ENCODE results near the gene RTL1.

The RTL1 gene

GRCh38 chr14:100861937-100862247, 41.6 kb downstream of the RTL1 start:
- Histone ChIP-seq H3K4me1 (ENCODE audit: insufficient read depth, low read length) (no peaks in the 10 kb centered on the region), H3K9me3 (ENCODE audit: insufficient read depth, low read depth, low read length) (no peaks in the 10 kb centered on the region; the same call in 1 of the 2 replicates), H3K27me3 (ENCODE audit: insufficient read depth, low read length) (no peaks in the 10 kb centered on the region), H3K4me3 (ENCODE audit: low read length) (no peak overlapping the region), H3K27ac (ENCODE audit: low read depth, low read length) (no peak overlapping the region), H3K36me3 (ENCODE audit: insufficient read depth, low read length) (no peaks in the 10 kb centered on the region), H3K9ac (ENCODE audit: low read depth, low read length) (no peak overlapping the region)
- 92% methylated on average over 2 of the region's 2 CpGs for WGBS

GRCh38 chr14:100861188-100861936, 42.2 kb downstream of the RTL1 start:
- Histone ChIP-seq H3K9me3 (ENCODE audit: insufficient read depth, low read depth, low read length) (no peaks in the 10 kb centered on the region; the same call in 1 of the 2 replicates), H3K27me3 (ENCODE audit: insufficient read depth, low read length) (no peaks in the 10 kb centered on the region), H3K36me3 (ENCODE audit: insufficient read depth, low read length) (no peaks in the 10 kb centered on the region), H3K9ac (ENCODE audit: low read depth, low read length) (no peak overlapping the region), H3K4me3 (ENCODE audit: low read length) (no peak overlapping the region), H3K4me1 (ENCODE audit: insufficient read depth, low read length) (no peaks in the 10 kb centered on the region), H3K27ac (ENCODE audit: low read depth, low read length) (no peak overlapping the region)
- WGBS, result 94% methylated on average over 15 of the region's 16 CpGs

GRCh38 chr14:100860556-100861187, 42.9 kb downstream of the RTL1 start:
- Histone ChIP-seq H3K9ac (ENCODE audit: low read depth, low read length) (no peak overlapping the region), H3K4me1 (ENCODE audit: insufficient read depth, low read length) (no peaks in the 10 kb centered on the region), H3K27ac (ENCODE audit: low read depth, low read length) (no peak overlapping the region), H3K4me3 (ENCODE audit: low read length) (no peak overlapping the region), H3K36me3 (ENCODE audit: insufficient read depth, low read length) (no peaks in the 10 kb centered on the region), H3K27me3 (ENCODE audit: insufficient read depth, low read length) (no peaks in the 10 kb centered on the region), H3K9me3 (ENCODE audit: insufficient read depth, low read depth, low read length) (no peaks in the 10 kb centered on the region; the same call in 1 of the 2 replicates)
- 93% methylated on average over 18 of the region's 19 CpGs for WGBS

GRCh38 chr14:100859781-100860180, 43.7 kb downstream of the RTL1 start:
- 94% methylated on average over 18 of the region's 18 CpGs for WGBS
- Histone ChIP-seq H3K36me3 (ENCODE audit: insufficient read depth, low read length) (no peaks in the 10 kb centered on the region), H3K27ac (ENCODE audit: low read depth, low read length) (no peak overlapping the region)

GRCh38 chr14:100858838-100859220, 44.7 kb downstream of the RTL1 start:
- Histone ChIP-seq H3K4me1 (ENCODE audit: insufficient read depth, low read length) (no peaks in the 10 kb centered on the region), H3K27ac (ENCODE audit: low read depth, low read length) (no peak overlapping the region), H3K9ac (ENCODE audit: low read depth, low read length) (no peak overlapping the region), H3K4me3 (ENCODE audit: low read length) (no peak overlapping the region), H3K36me3 (ENCODE audit: insufficient read depth, low read length) (no peaks in the 10 kb centered on the region), H3K27me3 (ENCODE audit: insufficient read depth, low read length) (no peaks in the 10 kb centered on the region), H3K9me3 (ENCODE audit: insufficient read depth, low read depth, low read length) (no peaks in the 10 kb centered on the region; the same call in 1 of the 2 replicates)
- WGBS, result 94% methylated on average over 8 of the region's 8 CpGs

More at GRCh38 chr14:100859781-100860180, 43.7 kb downstream of the RTL1 start:
- no peak overlapping the region for H3K4me3 ChIP-seq (ENCODE audit: low read length)
- no peaks in the 10 kb centered on the region for H3K4me1 ChIP-seq (ENCODE audit: insufficient read depth, low read length)
- H3K9ac ChIP-seq (ENCODE audit: low read depth, low read length), result no peak overlapping the region
- H3K9me3 ChIP-seq (ENCODE audit: insufficient read depth, low read depth, low read length), result no peaks in the 10 kb centered on the region; the same call in 1 of the 2 replicates
- H3K27me3 ChIP-seq (ENCODE audit: insufficient read depth, low read length), result no peaks in the 10 kb centered on the region

GRCh38 chr14:100857923-100858837, 45.3 kb downstream of the RTL1 start:
- WGBS, result 93% methylated on average over 17 of the region's 17 CpGs
- H3K9ac ChIP-seq (ENCODE audit: low read depth, low read length), result no peak overlapping the region
- H3K9me3 ChIP-seq (ENCODE audit: insufficient read depth, low read depth, low read length), result no peaks in the 10 kb centered on the region; the same call in 1 of the 2 replicates
- no peaks in the 10 kb centered on the region for H3K4me1 ChIP-seq (ENCODE audit: insufficient read depth, low read length)
- H3K36me3 ChIP-seq (ENCODE audit: insufficient read depth, low read length), result no peaks in the 10 kb centered on the region
- no peak overlapping the region for H3K27ac ChIP-seq (ENCODE audit: low read depth, low read length)
- H3K27me3 ChIP-seq (ENCODE audit: insufficient read depth, low read length), result no peaks in the 10 kb centered on the region
- no peak overlapping the region for H3K4me3 ChIP-seq (ENCODE audit: low read length)

GRCh38 chr14:100857233-100857922, 46.1 kb downstream of the RTL1 start:
- Histone ChIP-seq H3K4me1 (ENCODE audit: insufficient read depth, low read length) (no peaks in the 10 kb centered on the region), H3K4me3 (ENCODE audit: low read length) (no peak overlapping the region), H3K27me3 (ENCODE audit: insufficient read depth, low read length) (no peaks in the 10 kb centered on the region), H3K27ac (ENCODE audit: low read depth, low read length) (no peak overlapping the region), H3K36me3 (ENCODE audit: insufficient read depth, low read length) (no peaks in the 10 kb centered on the region), H3K9me3 (ENCODE audit: insufficient read depth, low read depth, low read length) (no peaks in the 10 kb centered on the region), H3K9ac (ENCODE audit: low read depth, low read length) (no peak overlapping the region)
- WGBS, result 85% methylated on average over 14 of the region's 14 CpGs

GRCh38 chr14:100856056-100856950, 47.2 kb downstream of the RTL1 start:
- H3K9ac ChIP-seq (ENCODE audit: low read depth, low read length), result no peak overlapping the region
- no peaks in the 10 kb centered on the region for H3K36me3 ChIP-seq (ENCODE audit: insufficient read depth, low read length)
- no peaks in the 10 kb centered on the region for H3K4me1 ChIP-seq (ENCODE audit: insufficient read depth, low read length)
- H3K27ac ChIP-seq (ENCODE audit: low read depth, low read length), result no peak overlapping the region
- WGBS, result 92% methylated on average over 20 of the region's 20 CpGs
- no peaks in the 10 kb centered on the region for H3K27me3 ChIP-seq (ENCODE audit: insufficient read depth, low read length)
- no peak overlapping the region for H3K4me3 ChIP-seq (ENCODE audit: low read length)
- H3K9me3 ChIP-seq (ENCODE audit: insufficient read depth, low read depth, low read length), result no peaks in the 10 kb centered on the region

GRCh38 chr14:100855256-100855930, 48.1 kb downstream of the RTL1 start:
- no peaks in the 10 kb centered on the region for H3K4me1 ChIP-seq (ENCODE audit: insufficient read depth, low read length)
- no peak overlapping the region for H3K9ac ChIP-seq (ENCODE audit: low read depth, low read length)
- no peaks in the 10 kb centered on the region for H3K36me3 ChIP-seq (ENCODE audit: insufficient read depth, low read length)
- H3K27ac ChIP-seq (ENCODE audit: low read depth, low read length), result no peak overlapping the region
- H3K9me3 ChIP-seq (ENCODE audit: insufficient read depth, low read depth, low read length), result no peaks in the 10 kb centered on the region
- no peak overlapping the region for H3K4me3 ChIP-seq (ENCODE audit: low read length)
- no peaks in the 10 kb centered on the region for H3K27me3 ChIP-seq (ENCODE audit: insufficient read depth, low read length)
- 86% methylated on average over 18 of the region's 18 CpGs for WGBS

GRCh38 chr14:100854435-100854834, 49.1 kb downstream of the RTL1 start:
- no peak overlapping the region for H3K27ac ChIP-seq (ENCODE audit: low read depth, low read length)
- H3K4me3 ChIP-seq (ENCODE audit: low read length), result no peak overlapping the region
- H3K9me3 ChIP-seq (ENCODE audit: insufficient read depth, low read depth, low read length), result no peaks in the 10 kb centered on the region
- no peaks in the 10 kb centered on the region for H3K4me1 ChIP-seq (ENCODE audit: insufficient read depth, low read length)
- no peaks in the 10 kb centered on the region for H3K27me3 ChIP-seq (ENCODE audit: insufficient read depth, low read length)
- 96% methylated on average over 5 of the region's 5 CpGs for WGBS
- no peak overlapping the region for H3K9ac ChIP-seq (ENCODE audit: low read depth, low read length)
- no peaks in the 10 kb centered on the region for H3K36me3 ChIP-seq (ENCODE audit: insufficient read depth, low read length)

All from HUES64 (cell line).